Measurements from ENCODE around the gene CYFIP1. TPM values are rescaled to one million over a fixed set of nuclear protein-coding genes. Genes with fewer than 3 reads are reported as not detected.

CYFIP1 gene
- polyA plus RNA-seq, 2 of the 4 experiments (the other 2 are of a cell fraction) = 68.2 to 69.4 TPM

GRCh38 chr15:22927761-22928160, 52.4 kb downstream of the CYFIP1 start:
- ATAC-seq (no peak), DNase-seq (ENCODE audit: low read depth in 1 of 2, low spot score in 1 of 2) (no peak), FAIRE-seq (no peak)
- ChIA-PET CTCF (interaction anchor here (1.5 kb wide), 1 partner anchor 570 kb away, joined by 3 read pairs; no protein-coding TSS in a partner anchor), POLR2A (no interaction called here)
- H3K4me2 ChIP-seq = no peak overlapping the region
- no peak overlapping the region for H3K27ac ChIP-seq
- H3K9me3 ChIP-seq = no peaks in the 10 kb centered on the region
- 0 out of 3 replicates have a peak, but pooled peaks cover 3% of the 10 kb centered on the region for H3K4me1 ChIP-seq
- no peak overlapping the region for H3K4me3 ChIP-seq
- TF ChIP-seq, protein P1, sequence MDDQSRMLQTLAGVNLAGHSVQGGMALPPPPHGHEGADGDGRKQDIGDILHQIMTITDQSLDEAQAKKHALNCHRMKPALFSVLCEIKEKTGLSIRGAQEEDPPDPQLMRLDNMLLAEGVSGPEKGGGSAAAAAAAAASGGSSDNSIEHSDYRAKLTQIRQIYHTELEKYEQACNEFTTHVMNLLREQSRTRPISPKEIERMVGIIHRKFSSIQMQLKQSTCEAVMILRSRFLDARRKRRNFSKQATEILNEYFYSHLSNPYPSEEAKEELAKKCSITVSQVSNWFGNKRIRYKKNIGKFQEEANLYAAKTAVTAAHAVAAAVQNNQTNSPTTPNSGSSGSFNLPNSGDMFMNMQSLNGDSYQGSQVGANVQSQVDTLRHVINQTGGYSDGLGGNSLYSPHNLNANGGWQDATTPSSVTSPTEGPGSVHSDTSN (IDR thresholded peaks at IDR 0.05) = no peak
- no peak for TF ChIP-seq SMC3 (IDR thresholded peaks at IDR 0.05)
- TF ChIP-seq CTCF (IDR thresholded peaks at IDR 0.05) = no peak
- TF ChIP-seq E2F6 (IDR thresholded peaks at IDR 0.05; ENCODE audit: borderline replicate concordance, low read depth) = no peak
- no peak for TF ChIP-seq BHLHE40 (IDR thresholded peaks at IDR 0.05; ENCODE audit: low read depth, low read length)
- no peak for TF ChIP-seq TP53 (CRISPR knock-in tag; IDR thresholded peaks at IDR 0.05)
- TF ChIP-seq ZSCAN20 (CRISPR knock-in tag; IDR thresholded peaks at IDR 0.05) = no peak
- TF ChIP-seq FOXS1 (CRISPR knock-in tag; IDR thresholded peaks at IDR 0.05) = no peak
- TF ChIP-seq, protein P2, sequence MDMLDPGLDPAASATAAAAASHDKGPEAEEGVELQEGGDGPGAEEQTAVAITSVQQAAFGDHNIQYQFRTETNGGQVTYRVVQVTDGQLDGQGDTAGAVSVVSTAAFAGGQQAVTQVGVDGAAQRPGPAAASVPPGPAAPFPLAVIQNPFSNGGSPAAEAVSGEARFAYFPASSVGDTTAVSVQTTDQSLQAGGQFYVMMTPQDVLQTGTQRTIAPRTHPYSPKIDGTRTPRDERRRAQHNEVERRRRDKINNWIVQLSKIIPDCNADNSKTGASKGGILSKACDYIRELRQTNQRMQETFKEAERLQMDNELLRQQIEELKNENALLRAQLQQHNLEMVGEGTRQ (IDR thresholded peaks at IDR 0.05) = no peak
- no peak for TF ChIP-seq EHF (CRISPR knock-in tag; IDR thresholded peaks at IDR 0.05)
- no peak for TF ChIP-seq HEYL (CRISPR knock-in tag; IDR thresholded peaks at IDR 0.05)
- no peak for TF ChIP-seq RARB (CRISPR knock-in tag; IDR thresholded peaks at IDR 0.05)
- no peak for TF ChIP-seq GATA3 (IDR thresholded peaks at IDR 0.05; ENCODE audit: borderline replicate concordance)
- no peak for TF ChIP-seq FOSL2 (IDR thresholded peaks at IDR 0.05)
- no peak for TF ChIP-seq FOSL2 (CRISPR knock-in tag; IDR thresholded peaks at IDR 0.05)
- no peak for TF ChIP-seq BCL3 (IDR thresholded peaks at IDR 0.05)
- TF ChIP-seq NPAS2 (CRISPR knock-in tag; IDR thresholded peaks at IDR 0.05; ENCODE audit: borderline replicate concordance) = no peak
- no peak for TF ChIP-seq ESRRA (IDR thresholded peaks at IDR 0.05; ENCODE audit: borderline replicate concordance, low read length)
- TF ChIP-seq ZFP36 (IDR thresholded peaks at IDR 0.05; ENCODE audit: borderline replicate concordance, partially characterized antibody) = no peak
- whole genome bisulfite sequencing (ENCODE audit: missing lambda C conversion rate) = 92% methylated on average over 25 of the region's 25 CpGs

DNA sequence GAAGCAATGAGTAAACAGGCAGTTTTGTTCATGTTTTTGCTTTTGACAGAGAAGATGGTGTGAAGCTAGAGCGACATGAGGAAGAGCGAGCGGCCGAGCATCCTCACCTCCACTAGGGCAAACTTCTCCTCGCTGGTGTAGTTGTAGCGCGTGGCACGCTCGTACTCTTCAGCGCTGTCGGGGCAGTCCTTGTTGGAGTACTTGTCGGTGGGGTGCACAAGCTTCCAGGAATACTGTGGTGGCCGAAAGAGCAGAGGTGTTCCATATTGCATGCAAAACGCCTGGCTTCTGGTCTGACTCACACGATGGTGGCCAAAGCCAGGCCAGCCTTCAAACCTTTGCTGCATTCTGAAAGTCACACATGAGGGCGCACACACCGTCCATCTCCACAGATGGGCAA, 54.3 kb downstream of the CYFIP1 start:
- H3K4me2 ChIP-seq = no peak overlapping the region
- no peak overlapping the region for H3K4me3 ChIP-seq
- H3K9me3 ChIP-seq = no peaks in the 10 kb centered on the region
- 95% methylated on average over 17 of the region's 17 CpGs for WGBS (ENCODE audit: missing lambda C conversion rate)
- H3K4me1 ChIP-seq = 0 out of 3 replicates have a peak, but pooled peaks cover 1% of the 10 kb centered on the region
- no peak for TF ChIP-seq ESRRA (IDR thresholded peaks at IDR 0.05; ENCODE audit: borderline replicate concordance, low read length)
- no peak for TF ChIP-seq RAD21 (conservative IDR thresholded peaks at IDR 0.05 in 1 of 2, IDR thresholded peaks at IDR 0.05 in 1 of 2)
- TF ChIP-seq, protein P3, sequence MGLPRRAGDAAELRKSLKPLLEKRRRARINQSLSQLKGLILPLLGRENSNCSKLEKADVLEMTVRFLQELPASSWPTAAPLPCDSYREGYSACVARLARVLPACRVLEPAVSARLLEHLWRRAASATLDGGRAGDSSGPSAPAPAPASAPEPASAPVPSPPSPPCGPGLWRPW (IDR thresholded peaks at IDR 0.05) = no peak
- no peak for TF ChIP-seq HDAC2 (IDR thresholded peaks at IDR 0.05)
- no peak for TF ChIP-seq ZFP36 (IDR thresholded peaks at IDR 0.05; ENCODE audit: borderline replicate concordance, partially characterized antibody)
- TF ChIP-seq MAZ (IDR thresholded peaks at IDR 0.05; ENCODE audit: borderline replicate concordance, low read depth, low read length) = no peak
- no peak for TF ChIP-seq KDM5A (IDR thresholded peaks at IDR 0.05)
- TF ChIP-seq FOXS1 (CRISPR knock-in tag; IDR thresholded peaks at IDR 0.05) = no peak
- TF ChIP-seq ELK1 (IDR thresholded peaks at IDR 0.05; ENCODE audit: low read depth, low read length) = no peak
- TF ChIP-seq EHF (CRISPR knock-in tag; IDR thresholded peaks at IDR 0.05) = no peak
- no peak for TF ChIP-seq CBX2 (IDR thresholded peaks at IDR 0.05; ENCODE audit: borderline replicate concordance, low read depth)
- TF ChIP-seq CBX8 (IDR thresholded peaks at IDR 0.05) = no peak
- no peak for TF ChIP-seq SREBF2 (IDR thresholded peaks at IDR 0.05)
- TF ChIP-seq HMGXB4 (CRISPR knock-in tag; IDR thresholded peaks at IDR 0.05; ENCODE audit: borderline replicate concordance) = no peak
- TF ChIP-seq, protein P4, sequence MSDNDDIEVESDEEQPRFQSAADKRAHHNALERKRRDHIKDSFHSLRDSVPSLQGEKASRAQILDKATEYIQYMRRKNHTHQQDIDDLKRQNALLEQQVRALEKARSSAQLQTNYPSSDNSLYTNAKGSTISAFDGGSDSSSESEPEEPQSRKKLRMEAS (IDR thresholded peaks at IDR 0.05) = no peak
- FAIRE-seq (no peak), DNase-seq (ENCODE audit: low read depth in 1 of 2, low spot score in 1 of 2) (no peak), ATAC-seq (no peak)
- POLR2A ChIA-PET = no interaction called here
- CTCF ChIA-PET = interaction anchor here (1.3 kb wide), 1 partner anchor 113 kb away, joined by 5 read pairs; the partner anchor contains the start of gene TUBGCP5
- no peak overlapping the region for H3K27ac ChIP-seq
